ENCODE data around the gene WAPL. TPM values are rescaled to one million over a fixed set of nuclear protein-coding genes. Genes with fewer than 3 reads are reported as not detected.
A peak's percentile ranks its signal among the peaks of the same experiment; 100 is the strongest.

The WAPL gene
- total and polyA plus RNA-seq, 2 donors (not counting 1 experiment from before 2014, with no cell fraction given) = 8.3 to 42.8 TPM

GRCh38 chr10:86403183-86403797, 118.3 kb downstream of the WAPL start:
- H4K20me1 ChIP-seq (ENCODE audit: control insufficient read depth, insufficient read depth, low read length, poor library complexity, severe bottlenecking) = no peaks in the 10 kb centered on the region
- no peak for TF ChIP-seq EZH2 (IDR thresholded peaks at IDR 0.05; ENCODE audit: borderline replicate concordance, insufficient read depth, low read depth, low read length, poor library complexity, severe bottlenecking)
- no peak for TF ChIP-seq CTCF (IDR thresholded peaks at IDR 0.05)
- H3K79me2 ChIP-seq (ENCODE audit: control insufficient read depth, insufficient read depth, low read length) = no peaks in the 10 kb centered on the region
- ChIA-PET CTCF (interaction anchor here (0.6 to 0.7 kb wide), 2 partner anchors 184 to 1790 kb away, joined by 3 to 5 read pairs; no protein-coding TSS in a partner anchor), POLR2A (no interaction called here)
- H3K27me3 ChIP-seq (replicated peaks in 1 of 4; ENCODE audit: control extremely low read depth in 1 of 4, control insufficient read depth in 3 of 4, insufficient read depth in 4 of 4, low read length in 3 of 4) = peaks cover 0 to 7% (median 0%) of the 10 kb centered on the region in 4 experiments
- H3K4me3 Mint-ChIP-seq = no peak overlapping the region
- 92% methylated on average over 3 of the region's 6 CpGs for WGBS (ENCODE audit: insufficient coverage)
- H3K27ac Mint-ChIP-seq = no peak overlapping the region
- H3K9me3 ChIP-seq (ENCODE audit: control extremely low read depth in 1 of 3, control insufficient read depth in 2 of 3, insufficient read depth in 1 of 3, low read length in 2 of 3) = no peaks in the 10 kb centered on the region
- no peak overlapping the region for H3K4me3 ChIP-seq (ENCODE audit: control extremely low read depth in 1 of 5, extremely low read depth in 1 of 5, insufficient read depth in 1 of 5, low read depth in 2 of 5, low read length in 4 of 5)
- H3K36me3 ChIP-seq (replicated peaks in 1 of 2; ENCODE audit: control extremely low read depth in 1 of 2, control insufficient read depth in 1 of 2, extremely low read depth in 1 of 2, insufficient read depth in 2 of 2, low read length in 1 of 2) = no peaks in the 10 kb centered on the region
- no peak overlapping the region for H3K9ac ChIP-seq (ENCODE audit: low read length)
- DNase-seq (no peak), ATAC-seq (ENCODE audit: low read depth) (no peak)
- H3K9me3 Mint-ChIP-seq (ENCODE audit: insufficient read depth) = no peaks in the 10 kb centered on the region
- intact Hi-C loops (cut with micrococcal nuclease) = loop anchor here (5.0 kb wide), 3 partner anchors 34 to 494 kb away; partner anchors contain the start of gene BMPR1A
- H3K27me3 Mint-ChIP-seq = peaks cover 8% of the 10 kb centered on the region
- H3K4me2 ChIP-seq (replicated peaks; ENCODE audit: low read depth, low read length, poor library complexity, severe bottlenecking) = no peak overlapping the region
- H3K27ac ChIP-seq (ENCODE audit: low read length in 2 of 2) = no peak overlapping the region
- H3K4me1 ChIP-seq (ENCODE audit: control insufficient read depth in 2 of 2, insufficient read depth in 2 of 2, low read length in 2 of 2) = peaks cover 13 to 20% of the 10 kb centered on the region in 2 donors
- H2AFZ ChIP-seq (ENCODE audit: insufficient read depth, low read depth, low read length, poor library complexity, severe bottlenecking) = no peak overlapping the region
- peaks cover 15% of the 10 kb centered on the region for H3K4me1 Mint-ChIP-seq

GRCh38 chr10:86402283-86402941, 119.2 kb downstream of the WAPL start:
- Histone ChIP-seq H3K9me3 (ENCODE audit: control extremely low read depth in 1 of 3, control insufficient read depth in 2 of 3, insufficient read depth in 1 of 3, low read length in 2 of 3) (no peaks in the 10 kb centered on the region), H3K79me2 (ENCODE audit: control insufficient read depth, insufficient read depth, low read length) (no peaks in the 10 kb centered on the region), H2AFZ (ENCODE audit: insufficient read depth, low read depth, low read length, poor library complexity, severe bottlenecking) (no peak overlapping the region), H4K20me1 (ENCODE audit: control insufficient read depth, insufficient read depth, low read length, poor library complexity, severe bottlenecking) (no peaks in the 10 kb centered on the region), H3K27me3 (replicated peaks in 1 of 4; ENCODE audit: control extremely low read depth in 1 of 4, control insufficient read depth in 3 of 4, insufficient read depth in 4 of 4, low read length in 3 of 4) (peaks cover 0 to 7% (median 0%) of the 10 kb centered on the region in 4 experiments), H3K4me1 (ENCODE audit: control insufficient read depth in 2 of 2, insufficient read depth in 2 of 2, low read length in 2 of 2) (peaks cover 13 to 20% of the 10 kb centered on the region in 2 donors), H3K36me3 (replicated peaks in 1 of 2; ENCODE audit: control extremely low read depth in 1 of 2, control insufficient read depth in 1 of 2, extremely low read depth in 1 of 2, insufficient read depth in 2 of 2, low read length in 1 of 2) (no peaks in the 10 kb centered on the region), H3K4me2 (replicated peaks; ENCODE audit: low read depth, low read length, poor library complexity, severe bottlenecking) (no peak overlapping the region), H3K27ac (ENCODE audit: low read length in 2 of 2) (no peak overlapping the region), H3K9ac (ENCODE audit: low read length) (no peak overlapping the region), H3K4me3 (ENCODE audit: control extremely low read depth in 1 of 5, extremely low read depth in 1 of 5, insufficient read depth in 1 of 5, low read depth in 2 of 5, low read length in 4 of 5) (no peak overlapping the region)
- intact Hi-C loops (cut with micrococcal nuclease) = loop anchor here (5.0 kb wide), 3 partner anchors 35 to 495 kb away; partner anchors contain the start of gene BMPR1A
- WGBS (ENCODE audit: insufficient coverage) = 63% methylated on average over 18 of the region's 18 CpGs
- Mint-ChIP-seq H3K4me1 (peaks cover 15% of the 10 kb centered on the region), H3K4me3 (no peak overlapping the region), H3K27ac (no peak overlapping the region), H3K9me3 (ENCODE audit: insufficient read depth) (no peaks in the 10 kb centered on the region), H3K27me3 (peaks cover 8% of the 10 kb centered on the region)
- POLR2A ChIA-PET = no interaction called here
- CTCF ChIA-PET = interaction anchor here (6.5 kb wide), 1 partner anchor 183 kb away, joined by 156 read pairs; no protein-coding TSS in a partner anchor
- ATAC-seq (ENCODE audit: low read depth) (no peak), DNase-seq (peak; percentile 17)
- TF ChIP-seq EZH2 (IDR thresholded peaks at IDR 0.05; ENCODE audit: borderline replicate concordance, insufficient read depth, low read depth, low read length, poor library complexity, severe bottlenecking) (no peak), CTCF (IDR thresholded peaks at IDR 0.05) (no peak)
